HG03354 (cell line): Measurements from ENCODE around the gene PSEN1.

Experiments
- ATAC-seq: cut with Tn5 transposase; IDR thresholded peaks from one replicate; pipeline ENCODE4 v1.9.1; 2021; ENCODE audit warnings: mild to moderate bottlenecking; ENCODE audit not compliant: unreplicated experiment, poor library complexity, severe bottlenecking

PSEN1 gene

GRCh38 chr14:73209953-73210352 lies 73.6 kb downstream of the PSEN1 start:
- ATAC-seq: no peak

DNA sequence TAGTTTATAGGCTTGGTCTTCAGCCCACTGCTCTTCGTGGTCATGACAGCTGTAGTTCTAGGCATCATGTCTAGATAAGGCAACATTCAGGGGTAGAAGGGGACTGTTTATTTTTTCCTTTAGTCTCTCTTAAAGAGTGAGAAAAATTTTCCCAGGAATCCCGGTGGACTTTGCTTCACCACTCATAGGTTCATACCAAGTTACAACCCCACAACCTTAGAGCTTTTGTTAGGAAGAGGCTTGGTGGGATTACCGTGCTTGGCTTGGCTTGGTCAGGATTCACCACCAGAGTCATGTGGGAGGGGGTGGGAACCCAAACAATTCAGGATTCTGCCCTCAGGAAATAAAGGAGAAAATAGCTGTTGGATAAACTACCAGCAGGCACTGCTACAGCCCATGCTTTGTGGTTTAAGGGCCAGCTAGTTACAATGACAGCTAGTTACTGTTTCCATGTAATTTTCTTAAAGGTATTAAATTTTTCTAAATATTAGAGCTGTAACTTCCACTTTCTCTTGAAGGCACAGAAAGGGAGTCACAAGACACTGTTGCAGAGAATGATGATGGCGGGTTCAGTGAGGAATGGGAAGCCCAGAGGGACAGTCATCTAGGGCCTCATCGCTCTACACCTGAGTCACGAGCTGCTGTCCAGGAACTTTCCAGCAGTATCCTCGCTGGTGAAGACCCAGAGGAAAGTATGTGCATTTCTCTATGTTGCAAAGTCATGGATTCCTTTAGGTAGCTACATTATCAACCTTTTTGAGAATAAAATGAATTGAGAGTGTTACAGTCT lies 75.1 kb downstream of the PSEN1 start:
- no peak for ATAC-seq

GRCh38 chr14:73216030-73216429 lies 79.7 kb downstream of the PSEN1 start:
- ATAC-seq: no peak

GRCh38 chr14:73217411-73217810 lies 81.1 kb downstream of the PSEN1 start:
- no peak for ATAC-seq

DNA sequence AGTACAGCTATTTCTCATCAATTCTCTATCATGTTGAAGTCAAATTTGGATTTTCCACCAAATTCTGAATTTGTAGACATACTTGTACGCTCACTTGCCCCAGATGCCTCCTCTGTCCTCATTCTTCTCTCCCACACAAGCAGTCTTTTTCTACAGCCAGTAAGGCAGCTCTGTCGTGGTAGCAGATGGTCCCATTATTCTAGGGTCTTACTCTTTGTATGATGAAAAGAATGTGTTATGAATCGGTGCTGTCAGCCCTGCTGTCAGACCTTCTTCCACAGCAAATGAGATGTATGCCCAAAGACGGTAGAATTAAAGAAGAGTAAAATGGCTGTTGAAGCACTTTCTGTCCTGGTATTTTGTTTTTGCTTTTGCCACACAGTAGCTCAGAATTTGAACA lies 83.8 kb downstream of the PSEN1 start:
- no peak for ATAC-seq

- no peak for ATAC-seq
Measured at GRCh38 chr14:73220634-73221033, 84.3 kb downstream of the PSEN1 start.

- no peak for ATAC-seq
Measured at GRCh38 chr14:73221945-73222344, 85.6 kb downstream of the PSEN1 start.

GRCh38 chr14:73223049-73223448 lies 86.7 kb downstream of the PSEN1 start:
- no peak for ATAC-seq

GRCh38 chr14:73225496-73225895 lies 89.2 kb downstream of the PSEN1 start:
- no peak for ATAC-seq

GRCh38 chr14:73227812-73228781 lies 91.8 kb downstream of the PSEN1 start:
- ATAC-seq: no peak

- ATAC-seq: no peak
Measured at GRCh38 chr14:73230051-73230450, 93.7 kb downstream of the PSEN1 start.

- no peak for ATAC-seq
Measured at GRCh38 chr14:73231981-73232851, 95.9 kb downstream of the PSEN1 start.

DNA sequence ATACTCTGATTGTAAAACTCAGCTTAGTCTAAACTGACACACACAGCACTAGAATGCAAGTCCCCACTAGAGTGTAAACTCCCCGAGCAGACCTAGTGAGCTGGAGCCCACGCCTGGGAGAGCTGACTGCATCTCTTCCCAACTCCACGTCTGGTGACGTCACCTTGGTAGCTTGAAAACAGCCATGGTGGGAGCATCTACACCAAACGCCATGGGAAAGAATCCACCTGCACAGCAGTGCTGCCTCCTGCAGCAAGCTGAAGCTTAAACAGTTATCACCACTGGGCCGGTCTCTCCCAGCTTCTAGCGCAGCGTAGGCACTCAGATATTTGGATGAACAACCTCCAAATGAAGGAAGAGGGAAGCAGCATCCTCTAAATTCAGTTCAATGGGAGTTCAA lies 96.7 kb downstream of the PSEN1 start:
- no peak for ATAC-seq

DNA sequence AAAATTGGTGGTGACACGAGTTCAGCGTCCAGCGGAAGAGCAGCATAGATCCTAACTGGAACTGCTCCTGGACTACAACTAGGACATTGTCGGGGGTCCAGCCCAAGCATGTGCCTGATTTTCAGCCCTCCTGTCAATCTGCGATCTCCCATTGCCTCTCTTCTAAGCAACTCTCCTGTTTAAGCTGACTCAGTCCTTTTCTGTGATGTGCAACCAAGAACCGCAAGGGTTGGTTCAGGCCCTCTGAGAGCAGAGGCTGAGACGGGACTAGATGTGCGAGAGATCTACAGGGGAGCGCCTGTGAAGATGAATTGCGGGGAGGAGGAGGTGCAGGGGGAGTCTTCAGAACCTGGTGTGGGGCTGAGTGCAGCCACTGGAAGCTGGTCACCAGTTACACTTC lies 97.3 kb downstream of the PSEN1 start:
- ATAC-seq: no peak

GRCh38 chr14:73234029-73234428 lies 97.7 kb downstream of the PSEN1 start:
- no peak for ATAC-seq

GRCh38 chr14:73234586-73235394 lies 98.5 kb downstream of the PSEN1 start:
- no peak for ATAC-seq

- no peak for ATAC-seq
Measured at GRCh38 chr14:73235531-73236155, 99.3 kb downstream of the PSEN1 start.

DNA sequence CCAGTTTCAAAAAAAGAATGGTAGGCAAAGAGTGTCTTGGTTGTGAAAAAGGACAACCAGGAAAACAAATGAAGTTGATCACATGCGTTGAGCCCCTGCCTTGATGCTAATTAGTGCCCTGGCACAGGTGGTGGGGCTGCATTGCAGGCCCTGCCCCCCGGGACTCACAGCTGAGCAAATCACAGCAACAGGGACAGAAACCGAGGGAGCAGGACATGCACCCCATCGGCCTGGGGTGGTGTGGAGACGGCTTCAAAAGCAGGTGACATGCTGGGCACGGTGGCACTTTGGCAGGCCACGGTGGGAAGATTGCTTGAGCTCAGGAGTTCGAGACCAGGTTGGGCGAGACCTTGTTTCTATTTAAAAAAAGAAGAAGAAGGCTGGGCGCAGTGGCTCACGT lies 99.8 kb downstream of the PSEN1 start:
- ATAC-seq: no peak

- no peak for ATAC-seq
Measured at GRCh38 chr14:73236752-73237218, 100.5 kb downstream of the PSEN1 start.
